ENCODE data around the gene ITGA4. TPM values are rescaled to one million over a fixed set of nuclear protein-coding genes. Genes with fewer than 3 reads are reported as not detected.

The ITGA4 gene
- total and polyA plus RNA-seq, 2 donors (not counting 3 experiments of a cell fraction or from before 2014, with no cell fraction given): 1.5 to 2.8 TPM

- no TSS peak for BruUV-seq (replicated peaks)
- Histone ChIP-seq H3K9me1 (replicated peaks; ENCODE audit: control insufficient read depth, extremely low read depth, insufficient read depth, low read length) (no peaks in the 10 kb centered on the region), H3K27me3 (ENCODE audit: control insufficient read depth in 2 of 2, insufficient read depth in 2 of 2, low read length in 2 of 2) (peaks cover 4 to 10% of the 10 kb centered on the region in 2 experiments), H3K4me2 (ENCODE audit: insufficient read depth, low read length) (no peak overlapping the region), H3K36me3 (ENCODE audit: control insufficient read depth in 2 of 2, extremely low read depth in 1 of 2, insufficient read depth in 2 of 2, low read length in 2 of 2) (no peaks in the 10 kb centered on the region), H3K9ac (replicated peaks; ENCODE audit: extremely low read depth, insufficient read depth, low read length) (no peak overlapping the region), H3K4me1 (ENCODE audit: control insufficient read depth, extremely low read depth, insufficient read depth, low read length) (no peaks in the 10 kb centered on the region), H2AFZ (ENCODE audit: low read depth, low read length) (no peak overlapping the region), H3K27ac (ENCODE audit: insufficient read depth, low read depth, low read length) (no peak overlapping the region), H3K79me2 (ENCODE audit: control insufficient read depth, insufficient read depth, low read length) (no peaks in the 10 kb centered on the region), H3K4me3 (replicated peaks in 1 of 3; ENCODE audit: insufficient read depth in 1 of 3, low read depth in 1 of 3, low read length in 3 of 3) (no peak overlapping the region), H3K9me3 (replicated peaks; ENCODE audit: control insufficient read depth, insufficient read depth, low read length) (no peaks in the 10 kb centered on the region), H4K20me1 (replicated peaks; ENCODE audit: control insufficient read depth, extremely low read depth, insufficient read depth, low read length) (no peaks in the 10 kb centered on the region)
- TF ChIP-seq, protein P1, sequence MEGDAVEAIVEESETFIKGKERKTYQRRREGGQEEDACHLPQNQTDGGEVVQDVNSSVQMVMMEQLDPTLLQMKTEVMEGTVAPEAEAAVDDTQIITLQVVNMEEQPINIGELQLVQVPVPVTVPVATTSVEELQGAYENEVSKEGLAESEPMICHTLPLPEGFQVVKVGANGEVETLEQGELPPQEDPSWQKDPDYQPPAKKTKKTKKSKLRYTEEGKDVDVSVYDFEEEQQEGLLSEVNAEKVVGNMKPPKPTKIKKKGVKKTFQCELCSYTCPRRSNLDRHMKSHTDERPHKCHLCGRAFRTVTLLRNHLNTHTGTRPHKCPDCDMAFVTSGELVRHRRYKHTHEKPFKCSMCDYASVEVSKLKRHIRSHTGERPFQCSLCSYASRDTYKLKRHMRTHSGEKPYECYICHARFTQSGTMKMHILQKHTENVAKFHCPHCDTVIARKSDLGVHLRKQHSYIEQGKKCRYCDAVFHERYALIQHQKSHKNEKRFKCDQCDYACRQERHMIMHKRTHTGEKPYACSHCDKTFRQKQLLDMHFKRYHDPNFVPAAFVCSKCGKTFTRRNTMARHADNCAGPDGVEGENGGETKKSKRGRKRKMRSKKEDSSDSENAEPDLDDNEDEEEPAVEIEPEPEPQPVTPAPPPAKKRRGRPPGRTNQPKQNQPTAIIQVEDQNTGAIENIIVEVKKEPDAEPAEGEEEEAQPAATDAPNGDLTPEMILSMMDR (IDR thresholded peaks at IDR 0.05; ENCODE audit: extremely low read depth in 1 of 2, insufficient read depth in 1 of 2, low read depth in 1 of 2, low read length in 2 of 2): peak; percentile 69 to 70
- no peak for TF ChIP-seq GATA2 (IDR thresholded peaks at IDR 0.05; ENCODE audit: insufficient read depth, insufficient read length, low read depth, low read length)
- TF ChIP-seq POLR2AphosphoS5 (IDR thresholded peaks at IDR 0.05; ENCODE audit: insufficient read depth, low read depth, low read length): no peak
- TF ChIP-seq EZH2 (IDR thresholded peaks at IDR 0.05; ENCODE audit: borderline replicate concordance, low read depth, low read length, severe bottlenecking): no peak
- no peak for TF ChIP-seq MAX (IDR thresholded peaks at IDR 0.05; ENCODE audit: insufficient read depth, insufficient read length)
- dilution Hi-C loops (cut with MboI; ENCODE audit: extremely low pct_ligation_motif_present, low sequenced_read_pairs) (no loop called here), intact Hi-C loops (cut with micrococcal nuclease) (loop anchor here (1.0 to 2.0 kb wide), 4 partner anchors 248 to 1343 kb away; no protein-coding TSS in a partner anchor)
- FAIRE-seq (no peak), DNase-seq (ENCODE audit: low read depth, low spot score) (peak; percentile 41)
- ChIA-PET CTCF (interaction anchor here (0.6 to 4.3 kb wide), 57 partner anchors 9 to 1470 kb away, joined by 3 to 148 read pairs (median 4); partner anchors contain the start of genes ITGA4 and UBE2E3), POLR2A (no interaction called here)
These were observed 9.7 kb downstream of the ITGA4 start for GRCh38 chr2:181466661-181467576.

Measured in endothelial cell of umbilical vein (primary cell).